ENCODE measurements around the gene EFNB2. TPM values are rescaled to one million over a fixed set of nuclear protein-coding genes. Genes with fewer than 3 reads are reported as not detected.

Gene EFNB2
- total and polyA plus RNA-seq, 7 donors: 7.2 to 36.1 (median 12.9) TPM

DNA sequence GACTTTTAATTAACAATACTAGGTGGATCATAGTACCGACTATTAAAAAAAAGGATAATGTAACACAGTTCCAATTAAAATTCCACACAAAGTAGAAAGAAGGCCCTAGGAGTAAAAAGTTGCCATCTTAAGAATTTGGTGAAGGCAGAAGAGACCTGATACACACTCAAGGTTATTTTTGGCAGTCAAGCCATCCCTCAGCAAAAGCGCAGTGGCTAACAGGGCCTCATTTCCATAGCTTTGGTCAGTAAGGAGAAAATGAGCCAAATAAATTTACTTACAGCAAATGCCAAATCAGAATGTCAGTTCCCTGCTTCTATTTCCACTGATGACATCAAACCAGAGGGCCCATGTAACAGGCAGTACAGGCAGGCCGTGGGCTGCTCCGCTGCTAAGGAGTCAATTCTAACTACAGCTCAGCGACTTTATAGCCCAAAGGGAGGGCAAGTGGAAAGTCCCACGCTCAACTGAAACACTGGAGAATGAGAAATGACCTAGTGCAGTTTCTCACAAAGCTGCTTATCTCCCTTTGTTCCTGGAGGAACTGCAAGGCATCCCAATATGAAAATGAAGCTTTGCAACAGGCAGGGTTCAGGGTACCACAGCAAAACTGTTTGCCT, 26.2 kb upstream of the EFNB2 start:
- Histone ChIP-seq H3K27me3 (no peaks in the 10 kb centered on the region), H3K36me3 (peaks cover under 1 to 27% (median 8%) of the 10 kb centered on the region in 4 donors), H3K4me1 (peaks cover 0 to 96% (median 81%) of the 10 kb centered on the region in 4 donors), H3K4me3 (no peak overlapping the region), H3K9me3 (no peaks in the 10 kb centered on the region), H3K27ac (peak overlapping the region in 2 of 4 donors; percentile 20 to 99)
- no peak for DNase-seq
- intact Hi-C loops (cut with DNase I): no loop called here
- 37 to 43% methylated on average over 6 of the region's 6 CpGs for WGBS, 2 donors
- TF ChIP-seq EP300 (IDR thresholded peaks at IDR 0.05) (no peak), POLR2A (IDR thresholded peaks at IDR 0.05) (no peak), POLR2AphosphoS5 (IDR thresholded peaks at IDR 0.05) (peak in 1 of 4 donors; percentile 8)
- TF ChIP-seq, protein P1, sequence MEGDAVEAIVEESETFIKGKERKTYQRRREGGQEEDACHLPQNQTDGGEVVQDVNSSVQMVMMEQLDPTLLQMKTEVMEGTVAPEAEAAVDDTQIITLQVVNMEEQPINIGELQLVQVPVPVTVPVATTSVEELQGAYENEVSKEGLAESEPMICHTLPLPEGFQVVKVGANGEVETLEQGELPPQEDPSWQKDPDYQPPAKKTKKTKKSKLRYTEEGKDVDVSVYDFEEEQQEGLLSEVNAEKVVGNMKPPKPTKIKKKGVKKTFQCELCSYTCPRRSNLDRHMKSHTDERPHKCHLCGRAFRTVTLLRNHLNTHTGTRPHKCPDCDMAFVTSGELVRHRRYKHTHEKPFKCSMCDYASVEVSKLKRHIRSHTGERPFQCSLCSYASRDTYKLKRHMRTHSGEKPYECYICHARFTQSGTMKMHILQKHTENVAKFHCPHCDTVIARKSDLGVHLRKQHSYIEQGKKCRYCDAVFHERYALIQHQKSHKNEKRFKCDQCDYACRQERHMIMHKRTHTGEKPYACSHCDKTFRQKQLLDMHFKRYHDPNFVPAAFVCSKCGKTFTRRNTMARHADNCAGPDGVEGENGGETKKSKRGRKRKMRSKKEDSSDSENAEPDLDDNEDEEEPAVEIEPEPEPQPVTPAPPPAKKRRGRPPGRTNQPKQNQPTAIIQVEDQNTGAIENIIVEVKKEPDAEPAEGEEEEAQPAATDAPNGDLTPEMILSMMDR (IDR thresholded peaks at IDR 0.05): no peak

DNA sequence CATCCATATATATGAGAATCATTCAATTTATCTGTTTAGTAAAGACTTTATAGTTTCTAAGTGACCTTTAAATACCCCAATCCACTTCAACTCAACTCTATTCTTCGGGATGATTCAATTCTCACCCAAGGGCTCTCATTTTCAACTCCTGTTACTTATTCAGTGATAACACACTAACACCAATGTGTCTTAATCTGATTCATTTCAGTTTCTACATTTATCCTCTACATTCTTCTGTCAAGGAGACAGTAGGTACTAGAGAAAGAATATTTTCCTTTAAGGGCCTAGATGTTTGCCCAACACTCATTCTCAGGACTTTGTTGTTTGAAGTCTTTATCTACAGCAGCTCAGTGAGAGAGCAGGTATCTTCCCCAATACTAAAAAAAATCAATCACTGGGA, 25.4 kb upstream of the EFNB2 start:
- H3K4me1 ChIP-seq: peaks cover 0 to 93% (median 77%) of the 10 kb centered on the region in 4 donors
- no peaks in the 10 kb centered on the region for H3K9me3 ChIP-seq
- WGBS, 2 donors: 35 to 62% methylated on average over 1 of the region's 1 CpG
- H3K27ac ChIP-seq: peak overlapping the region in 2 of 4 donors; percentile 4 to 99
- TF ChIP-seq EP300 (IDR thresholded peaks at IDR 0.05): no peak
- TF ChIP-seq, protein P1 (IDR thresholded peaks at IDR 0.05): no peak
- no peak for TF ChIP-seq POLR2A (IDR thresholded peaks at IDR 0.05)
- no peak overlapping the region for H3K4me3 ChIP-seq
- H3K27me3 ChIP-seq: no peaks in the 10 kb centered on the region
- H3K36me3 ChIP-seq: peaks cover 7 to 35% (median 13%) of the 10 kb centered on the region in 4 donors
- intact Hi-C loops (cut with DNase I): no loop called here
- no peak for DNase-seq

DNA sequence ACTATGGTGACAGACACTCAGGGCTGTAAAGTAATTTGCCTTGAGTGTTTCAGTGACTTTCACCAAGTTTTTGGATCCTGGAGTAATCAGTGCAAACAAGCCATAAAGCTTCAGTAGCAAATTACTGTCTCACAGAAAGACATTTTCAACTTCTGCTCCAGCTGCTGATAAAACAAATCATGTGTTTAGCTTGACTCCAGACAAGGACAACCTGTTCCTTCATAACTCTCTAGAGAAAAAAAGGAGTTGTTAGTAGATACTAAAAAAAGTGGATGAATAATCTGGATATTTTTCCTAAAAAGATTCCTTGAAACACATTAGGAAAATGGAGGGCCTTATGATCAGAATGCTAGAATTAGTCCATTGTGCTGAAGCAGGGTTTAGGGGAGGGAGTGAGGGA, 23.1 kb upstream of the EFNB2 start:
- Histone ChIP-seq H3K4me3 (no peak overlapping the region), H3K27me3 (no peaks in the 10 kb centered on the region), H3K9me3 (no peaks in the 10 kb centered on the region), H3K27ac (peak overlapping the region in 3 of 4 donors; percentile 18 to 57 (median 39)), H3K4me1 (peaks cover 0 to 70% (median 56%) of the 10 kb centered on the region in 4 donors), H3K36me3 (peaks cover 7 to 57% (median 20%) of the 10 kb centered on the region in 4 donors)
- DNase-seq: no peak
- intact Hi-C loops (cut with DNase I): no loop called here
- TF ChIP-seq, protein P1 (IDR thresholded peaks at IDR 0.05): no peak
- no peak for TF ChIP-seq EP300 (IDR thresholded peaks at IDR 0.05)
- no peak for TF ChIP-seq POLR2A (IDR thresholded peaks at IDR 0.05)
- peak in 1 of 4 donors; percentile 8 for TF ChIP-seq POLR2AphosphoS5 (IDR thresholded peaks at IDR 0.05)

DNA sequence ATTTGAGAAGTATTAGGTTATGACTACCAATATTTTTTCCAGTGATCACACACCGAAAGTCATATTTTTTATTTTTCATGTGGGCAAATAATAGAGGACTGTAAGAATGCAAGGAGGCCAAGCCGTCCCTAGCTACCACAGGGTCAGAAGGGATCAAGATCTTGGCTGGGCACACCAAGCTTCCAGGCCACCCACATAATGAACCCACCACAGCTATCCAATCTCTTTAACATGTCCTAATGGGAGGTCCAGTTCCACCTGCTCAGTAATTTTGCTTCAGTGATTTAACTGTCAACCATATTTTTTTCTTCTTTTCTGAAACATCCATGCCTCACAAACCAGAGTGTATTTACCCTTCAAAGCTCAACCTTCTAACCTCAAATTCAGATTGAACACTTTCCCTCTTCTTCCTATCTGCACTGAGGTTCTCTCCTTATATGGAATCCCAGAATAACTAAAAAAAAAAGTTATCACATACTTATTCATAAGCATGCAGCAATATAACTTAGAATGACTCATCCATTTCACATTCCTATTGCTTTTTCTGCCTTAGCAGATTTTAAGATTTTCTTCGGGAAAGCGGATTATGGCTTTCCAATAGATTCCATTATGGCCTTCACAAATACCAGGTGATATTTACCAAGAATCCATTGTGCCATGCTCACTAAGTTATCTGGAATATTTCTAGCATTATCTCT, 20.3 kb upstream of the EFNB2 start:
- peaks cover 7 to 65% (median 20%) of the 10 kb centered on the region in 4 donors for H3K36me3 ChIP-seq
- H3K27me3 ChIP-seq: no peaks in the 10 kb centered on the region
- no peak for DNase-seq
- H3K9me3 ChIP-seq: no peaks in the 10 kb centered on the region
- intact Hi-C loops (cut with DNase I): no loop called here
- H3K27ac ChIP-seq: no peak overlapping the region
- WGBS, 2 donors: 93 to 94% methylated on average over 4 of the region's 4 CpGs
- peaks cover 0 to 54% (median 43%) of the 10 kb centered on the region in 4 donors for H3K4me1 ChIP-seq
- no peak overlapping the region for H3K4me3 ChIP-seq
- TF ChIP-seq POLR2AphosphoS5 (IDR thresholded peaks at IDR 0.05) (no peak), EP300 (IDR thresholded peaks at IDR 0.05) (no peak), POLR2A (IDR thresholded peaks at IDR 0.05) (no peak)
- TF ChIP-seq, protein P1 (IDR thresholded peaks at IDR 0.05): no peak

Data from sigmoid colon (tissue), 7 donors.